Neural progenitor cell (in vitro differentiated cells): ENCODE measurements around the gene ASTN1.

ENCODE experiments used
- EZH2phosphoT487 ChIP-seq: fragments of 200-600 bp; sonication (generic); IDR thresholded peaks from 2 replicates; pipeline ENCODE4 v1.6.1; 2017; ENCODE audit warnings: antibody characterized with exemption
- TF ChIP-seq, protein P1 (sequence below): fragments of 200-600 bp; sonication (generic); IDR thresholded peaks from 2 replicates; pipeline ENCODE4 v1.5.1; 2017; ENCODE audit warnings: antibody characterized with exemption, mild to moderate bottlenecking

DNA sequence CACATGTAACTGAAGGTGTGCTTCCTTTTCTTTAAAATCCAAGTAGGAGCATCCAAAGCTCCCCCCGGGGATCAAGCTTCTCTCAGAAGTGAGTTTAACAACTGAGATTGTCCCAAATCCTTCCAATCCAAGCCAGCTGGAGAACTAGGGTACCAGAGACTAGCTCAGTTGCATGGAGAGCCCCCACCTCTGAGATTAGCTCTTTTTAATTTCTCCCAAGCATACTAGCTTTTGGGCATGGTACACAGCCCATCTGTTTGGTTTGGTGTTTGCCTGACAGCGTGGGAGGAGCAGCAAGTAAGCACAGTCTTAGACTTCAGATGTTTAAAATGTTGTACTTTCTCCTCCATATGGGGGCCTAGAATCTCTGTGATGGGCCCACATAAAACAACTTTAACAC is 142.8 kb downstream of the ASTN1 start:
- TF ChIP-seq EZH2phosphoT487: no peak
- TF ChIP-seq, protein P1, sequence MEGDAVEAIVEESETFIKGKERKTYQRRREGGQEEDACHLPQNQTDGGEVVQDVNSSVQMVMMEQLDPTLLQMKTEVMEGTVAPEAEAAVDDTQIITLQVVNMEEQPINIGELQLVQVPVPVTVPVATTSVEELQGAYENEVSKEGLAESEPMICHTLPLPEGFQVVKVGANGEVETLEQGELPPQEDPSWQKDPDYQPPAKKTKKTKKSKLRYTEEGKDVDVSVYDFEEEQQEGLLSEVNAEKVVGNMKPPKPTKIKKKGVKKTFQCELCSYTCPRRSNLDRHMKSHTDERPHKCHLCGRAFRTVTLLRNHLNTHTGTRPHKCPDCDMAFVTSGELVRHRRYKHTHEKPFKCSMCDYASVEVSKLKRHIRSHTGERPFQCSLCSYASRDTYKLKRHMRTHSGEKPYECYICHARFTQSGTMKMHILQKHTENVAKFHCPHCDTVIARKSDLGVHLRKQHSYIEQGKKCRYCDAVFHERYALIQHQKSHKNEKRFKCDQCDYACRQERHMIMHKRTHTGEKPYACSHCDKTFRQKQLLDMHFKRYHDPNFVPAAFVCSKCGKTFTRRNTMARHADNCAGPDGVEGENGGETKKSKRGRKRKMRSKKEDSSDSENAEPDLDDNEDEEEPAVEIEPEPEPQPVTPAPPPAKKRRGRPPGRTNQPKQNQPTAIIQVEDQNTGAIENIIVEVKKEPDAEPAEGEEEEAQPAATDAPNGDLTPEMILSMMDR: no peak
